Trophoblast cell (in vitro differentiated cells and primary cell): ENCODE data around the gene ARFIP2.

Source experiments
- DNase-seq, 2 donors: peaks; one replicate each; pipeline ENCODE4 v3.0.0-alpha.2; 2016
- H2AFZ ChIP-seq: 2 replicates; pipeline ENCODE4 v1.6.1; 2013; ENCODE audit warnings: low read length, moderate library complexity, mild to moderate bottlenecking; ENCODE audit not compliant: insufficient read depth, poor library complexity
- H2AK5ac ChIP-seq: 2 replicates; pipeline ENCODE4 v1.6.1; 2013; ENCODE audit warnings: mild to moderate bottlenecking, low read length
- H2BK120ac ChIP-seq: 2 replicates; pipeline ENCODE4 v1.6.1; 2013; ENCODE audit warnings: low read length, mild to moderate bottlenecking, moderate library complexity; ENCODE audit not compliant: insufficient read depth, poor library complexity
- H2BK12ac ChIP-seq: 2 replicates; pipeline ENCODE4 v1.6.1; 2013; ENCODE audit warnings: mild to moderate bottlenecking, low read length, moderate library complexity
- H2BK5ac ChIP-seq: 2 replicates; pipeline ENCODE4 v1.6.1; 2013; ENCODE audit warnings: low read length, low read depth, moderate library complexity, mild to moderate bottlenecking; ENCODE audit not compliant: poor library complexity
- H3K14ac ChIP-seq: 2 replicates; pipeline ENCODE4 v1.6.1; 2013; ENCODE audit warnings: mild to moderate bottlenecking, low read length
- H3K18ac ChIP-seq: 2 replicates; pipeline ENCODE4 v1.6.1; 2013; ENCODE audit warnings: mild to moderate bottlenecking, low read length
- H3K23ac ChIP-seq: 2 replicates; pipeline ENCODE4 v1.6.1; 2013; ENCODE audit warnings: low read length
- H3K27ac ChIP-seq: 2 replicates; pipeline ENCODE4 v1.5.1; 2013; ENCODE audit warnings: low read depth, mild to moderate bottlenecking, inconsistent platforms, low read length, moderate library complexity
- H3K27me3 ChIP-seq: 2 replicates; pipeline ENCODE4 v1.6.1; 2013; ENCODE audit warnings: inconsistent platforms, mild to moderate bottlenecking, low read length, moderate library complexity; ENCODE audit not compliant: insufficient read depth
- H3K36me3 ChIP-seq, 2 experiments: 1 replicate in 1 of 2; 2 replicates in 1 of 2; pipeline ENCODE4 v1.6.1; 2013; ENCODE audit warnings: low read length in 2 of 2, mild to moderate bottlenecking in 2 of 2, moderate library complexity in 1 of 2; ENCODE audit not compliant: insufficient read depth in 2 of 2, control insufficient read depth in 1 of 2
- H3K4ac ChIP-seq: 2 replicates; pipeline ENCODE4 v1.6.1; 2013; ENCODE audit warnings: low read depth, mild to moderate bottlenecking, low read length, moderate library complexity
- H3K4me1 ChIP-seq, 2 experiments: 1 replicate in 1 of 2; 2 replicates in 1 of 2; pipeline ENCODE4 v1.6.1; 2013; ENCODE audit warnings: low read length in 2 of 2, mild to moderate bottlenecking in 2 of 2, moderate library complexity in 1 of 2; ENCODE audit not compliant: insufficient read depth in 2 of 2, control insufficient read depth in 1 of 2
- H3K4me2 ChIP-seq: 2 replicates; pipeline ENCODE4 v1.6.1; 2013; ENCODE audit warnings: inconsistent platforms, mild to moderate bottlenecking, low read length, moderate library complexity
- H3K4me3 ChIP-seq: 2 replicates; pipeline ENCODE4 v1.5.1; 2013; ENCODE audit warnings: mild to moderate bottlenecking, low read depth, low read length, inconsistent platforms
- H3K79me1 ChIP-seq: one replicate; pipeline ENCODE4 v1.6.1; 2013; ENCODE audit warnings: low read length
- H3K79me2 ChIP-seq: 2 replicates; pipeline ENCODE4 v1.6.1; 2013; ENCODE audit warnings: low read length, mild to moderate bottlenecking; ENCODE audit not compliant: control insufficient read depth, insufficient read depth, poor library complexity
- H3K9ac ChIP-seq: 2 replicates; pipeline ENCODE4 v1.6.1; 2013; ENCODE audit warnings: mild to moderate bottlenecking, low read length
- H3K9me3 ChIP-seq: 2 replicates; pipeline ENCODE4 v1.6.1; 2013; ENCODE audit warnings: low read depth, mild to moderate bottlenecking, control low read depth, inconsistent platforms, low read length; ENCODE audit not compliant: insufficient read depth
- H4K12ac ChIP-seq: 2 replicates; pipeline ENCODE4 v1.6.1; 2013; ENCODE audit warnings: low read depth, mild to moderate bottlenecking, low read length, moderate library complexity
- H4K8ac ChIP-seq: 2 replicates; pipeline ENCODE4 v1.6.1; 2013; ENCODE audit warnings: low read depth, mild to moderate bottlenecking, low read length, moderate library complexity
- H4K91ac ChIP-seq: one replicate; pipeline ENCODE4 v1.6.1; 2013; ENCODE audit warnings: low read depth, mild to moderate bottlenecking, low read length, moderate library complexity
- WGBS: extraction: QIAGEN DNeasy Blood & Tissue Kit; methylation state at CpG from one replicate; pipeline ENCODE4 v1.1.7; 2013; ENCODE audit warnings: missing lambda C conversion rate; ENCODE audit not compliant: insufficient read length, insufficient coverage; ENCODE audit errors: extremely low coverage; 5-methylcytosine and 5-hydroxymethylcytosine counted together

ARFIP2 gene

DNA sequence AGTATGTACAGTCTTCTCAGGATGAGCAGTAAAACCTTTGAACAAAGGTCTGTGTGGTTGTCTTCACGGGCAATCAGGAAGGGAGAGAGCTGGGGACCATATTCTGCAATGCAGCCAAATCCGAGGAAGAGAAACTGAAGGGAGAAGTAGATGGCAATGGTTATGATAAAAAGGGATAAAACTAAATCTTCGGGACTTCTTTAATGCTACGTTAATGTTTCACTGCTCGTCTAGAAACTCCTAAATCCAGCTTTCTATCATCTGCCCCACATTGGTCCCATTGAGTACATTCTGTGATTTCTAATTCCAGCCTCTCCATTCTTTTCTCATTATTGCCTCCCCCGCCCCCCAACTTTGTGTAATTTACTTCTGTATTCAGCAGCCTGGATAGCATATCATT lies 1.9 kb upstream of the ARFIP2 start:
- Histone ChIP-seq H3K23ac (no peak overlapping the region), H2BK120ac (no peak overlapping the region), H3K18ac (no peak overlapping the region), H3K27me3 (no peaks in the 10 kb centered on the region), H4K8ac (no peak overlapping the region), H3K9ac (no peak overlapping the region), H4K12ac (no peak overlapping the region), H3K79me1 (peaks cover 9% of the 10 kb centered on the region), H3K4ac (no peak overlapping the region), H3K36me3 (peaks cover 16 to 31% of the 10 kb centered on the region in 2 experiments), H3K4me1 (peaks cover 6 to 11% of the 10 kb centered on the region in 2 experiments), H2BK5ac (no peak overlapping the region), H3K79me2 (peaks cover 15% of the 10 kb centered on the region), H3K27ac (no peak overlapping the region), H4K91ac (no peak overlapping the region), H3K14ac (no peak overlapping the region), H2AFZ (no peak overlapping the region), H3K4me2 (no peak overlapping the region), H3K4me3 (no peak overlapping the region), H2AK5ac (no peak overlapping the region), H2BK12ac (no peak overlapping the region), H3K9me3 (no peaks in the 10 kb centered on the region)
- WGBS: no CpG with 5 or more reads among the region's 6 CpGs
- DNase-seq: no peak

DNA sequence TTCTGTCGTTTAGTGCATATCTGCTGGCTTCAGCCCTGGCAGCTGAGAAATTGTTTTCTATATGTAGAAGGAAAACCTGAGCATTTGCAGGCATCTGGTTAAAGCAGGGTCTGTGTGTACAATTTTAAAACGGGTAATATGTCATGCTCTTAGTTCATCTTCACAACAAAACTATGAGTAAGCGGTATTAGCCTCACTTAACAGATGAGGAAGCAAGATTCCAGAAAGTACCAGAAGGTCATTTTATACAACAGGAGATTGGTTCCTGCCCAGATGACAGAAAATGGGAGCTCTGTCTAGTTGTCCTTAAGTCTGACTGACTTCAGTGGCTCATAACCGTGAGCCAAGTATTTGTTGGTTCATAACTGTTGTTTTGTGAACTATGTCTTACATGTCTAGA lies 1.3 kb upstream of the ARFIP2 start:
- no peak overlapping the region for H2AK5ac ChIP-seq
- H2AFZ ChIP-seq: no peak overlapping the region
- H3K4me1 ChIP-seq: peaks cover 6 to 11% of the 10 kb centered on the region in 2 experiments
- H4K91ac ChIP-seq: no peak overlapping the region
- H3K27me3 ChIP-seq: no peaks in the 10 kb centered on the region
- H2BK12ac ChIP-seq: no peak overlapping the region
- no peak overlapping the region for H4K12ac ChIP-seq
- H3K79me2 ChIP-seq: peaks cover 15% of the 10 kb centered on the region
- peak overlapping the region; percentile 67 for H3K4me2 ChIP-seq
- H3K14ac ChIP-seq: no peak overlapping the region
- no peak overlapping the region for H2BK5ac ChIP-seq
- H4K8ac ChIP-seq: no peak overlapping the region
- H3K36me3 ChIP-seq: peaks cover 22 to 37% of the 10 kb centered on the region in 2 experiments
- no peak for DNase-seq
- H3K79me1 ChIP-seq: peaks cover 9% of the 10 kb centered on the region
- no peak overlapping the region for H3K23ac ChIP-seq
- no peak overlapping the region for H3K9ac ChIP-seq
- H3K4me3 ChIP-seq: no peak overlapping the region
- H3K4ac ChIP-seq: peak overlapping the region; percentile 90
- no peak overlapping the region for H2BK120ac ChIP-seq
- no peaks in the 10 kb centered on the region for H3K9me3 ChIP-seq
- no CpG with 5 or more reads among the region's 4 CpGs for WGBS
- no peak overlapping the region for H3K27ac ChIP-seq
- no peak overlapping the region for H3K18ac ChIP-seq

DNA sequence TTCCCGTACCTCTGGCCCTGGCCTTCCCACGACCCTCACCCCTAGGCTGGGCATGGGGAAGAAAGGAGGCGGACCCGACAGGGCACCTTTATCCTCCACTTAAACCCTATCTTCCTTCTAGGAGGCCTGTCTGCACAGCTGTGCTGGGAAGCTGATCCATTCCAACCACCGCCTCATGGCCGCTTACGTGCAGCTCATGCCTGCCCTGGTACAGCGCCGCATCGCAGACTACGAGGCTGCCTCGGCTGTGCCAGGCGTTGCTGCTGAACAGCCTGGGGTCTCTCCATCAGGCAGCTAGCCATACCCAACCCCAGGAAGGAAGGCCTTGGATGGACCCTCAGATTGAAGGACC lies 769 bp upstream of the ARFIP2 start:
- Histone ChIP-seq H3K23ac (no peak overlapping the region), H3K27ac (peak overlapping the region; percentile 70), H3K9me3 (no peaks in the 10 kb centered on the region), H4K8ac (peak overlapping the region; percentile 69), H2BK12ac (no peak overlapping the region), H3K18ac (peak overlapping the region; percentile 38), H3K14ac (peak overlapping the region; percentile 62), H4K91ac (peak overlapping the region; percentile 58), H3K27me3 (no peaks in the 10 kb centered on the region), H4K12ac (peak overlapping the region; percentile 59), H3K79me2 (peaks cover 15% of the 10 kb centered on the region), H3K4me1 (peaks cover 6 to 11% of the 10 kb centered on the region in 2 experiments), H3K4me3 (peak overlapping the region; percentile 93), H2BK5ac (peak overlapping the region; percentile 52), H3K36me3 (peaks cover 27 to 42% of the 10 kb centered on the region in 2 experiments), H3K79me1 (peaks cover 9% of the 10 kb centered on the region), H3K9ac (peak overlapping the region; percentile 95), H2AK5ac (peak overlapping the region; percentile 49), H3K4me2 (peak overlapping the region; percentile 67), H2AFZ (peak overlapping the region; percentile 35), H2BK120ac (peak overlapping the region; percentile 39), H3K4ac (peak overlapping the region; percentile 90)
- no peak for DNase-seq
- WGBS: no CpG with 5 or more reads among the region's 13 CpGs

DNA sequence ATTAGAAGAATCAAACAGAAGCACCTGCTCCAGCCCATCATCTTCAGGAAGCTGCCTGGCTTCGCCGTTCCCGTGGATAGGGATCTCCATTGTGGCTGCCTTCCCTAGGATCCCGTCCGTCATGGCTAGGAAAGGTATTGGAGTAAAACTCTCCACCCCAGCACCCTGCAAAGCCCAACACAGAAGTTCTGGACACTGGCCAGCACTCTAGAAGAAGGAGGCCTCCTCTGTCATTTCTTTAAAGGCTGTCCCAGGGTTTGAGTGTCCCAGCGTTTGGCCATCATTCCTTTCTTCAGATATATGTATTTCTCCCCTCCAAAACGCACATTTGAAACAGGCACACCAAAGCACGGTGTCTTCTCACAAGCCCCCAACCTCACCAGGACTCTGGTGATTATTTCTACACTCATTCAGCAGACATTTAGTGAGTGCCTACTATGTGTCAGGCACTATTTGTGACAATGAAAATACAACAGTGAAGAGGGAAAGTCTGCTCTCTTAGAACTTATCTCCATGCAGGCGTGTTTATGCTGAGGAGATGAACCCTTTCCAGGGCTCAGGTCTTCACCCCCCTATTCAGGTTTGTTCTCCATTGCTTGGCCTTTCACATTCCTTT lies 724 bp downstream of the ARFIP2 start:
- Histone ChIP-seq H4K91ac (peak overlapping the region; percentile 78), H2AFZ (no peak overlapping the region), H3K9ac (peak overlapping the region; percentile 86), H3K79me2 (peaks cover 15% of the 10 kb centered on the region), H3K9me3 (no peaks in the 10 kb centered on the region), H3K4me3 (peak overlapping the region; percentile 93), H4K12ac (peak overlapping the region; percentile 64), H3K79me1 (peaks cover 9% of the 10 kb centered on the region), H3K27me3 (no peaks in the 10 kb centered on the region), H2BK120ac (peak overlapping the region; percentile 26), H2AK5ac (no peak overlapping the region), H3K27ac (no peak overlapping the region), H2BK5ac (peak overlapping the region; percentile 35), H3K14ac (peak overlapping the region; percentile 45), H3K4me2 (peak overlapping the region; percentile 79), H3K36me3 (peaks cover 34 to 47% of the 10 kb centered on the region in 2 experiments), H4K8ac (peak overlapping the region; percentile 86), H3K4me1 (peaks cover 6 to 11% of the 10 kb centered on the region in 2 experiments), H3K23ac (no peak overlapping the region), H3K18ac (peak overlapping the region; percentile 80), H2BK12ac (no peak overlapping the region), H3K4ac (peak overlapping the region; percentile 81)
- WGBS: no CpG with 5 or more reads among the region's 9 CpGs
- peak in 1 of 2 donors; percentile 2 for DNase-seq
